Vagina (tissue), 2 donors: ENCODE measurements around the gene WFDC5.

Experiments
- CTCF ChIP-seq, 3 experiments: fragments of 450-650 bp in 2 of 3; fragments of 200-600 bp in 1 of 3; sonication (generic) in 1 of 3; IDR thresholded peaks; one replicate each; pipeline ENCODE4 v1.5.1; 2017 to 2019; ENCODE audit warnings: antibody characterized with exemption in 3 of 3, mild to moderate bottlenecking in 2 of 3, moderate library complexity in 2 of 3
- POLR2A ChIP-seq, 2 donors: fragments of 450-650 bp; IDR thresholded peaks; one replicate each; pipeline ENCODE4 v1.6.1; 2017; ENCODE audit warnings: antibody characterized with exemption in 2 of 2, mild to moderate bottlenecking in 2 of 2, moderate library complexity in 2 of 2
- POLR2AphosphoS5 ChIP-seq, 2 donors: sonication (generic); formaldehyde crosslinking; IDR thresholded peaks; one replicate each; pipeline ENCODE4 v1.9.0; 2017; ENCODE audit warnings: antibody characterized with exemption in 2 of 2, mild to moderate bottlenecking in 2 of 2, low read depth in 1 of 2; ENCODE audit not compliant: insufficient read depth in 1 of 2

- TF ChIP-seq CTCF (IDR thresholded peaks at IDR 0.05) (no peak), POLR2A (IDR thresholded peaks at IDR 0.05) (no peak), POLR2AphosphoS5 (IDR thresholded peaks at IDR 0.05; ENCODE audit: insufficient read depth in 1 of 2, low read depth in 1 of 2) (no peak)
Observed at GRCh38 chr20:45149062-45149461, 34.1 kb upstream of the WFDC5 start.
